Thymus (tissue), 11 donors: Measurements from ENCODE around the gene SLCO4A1. TPM values are rescaled to one million over a fixed set of nuclear protein-coding genes. Genes with fewer than 3 reads are reported as not detected.

ENCODE experiments used
- DNase-seq, 9 donors: peaks; one replicate each; pipeline ENCODE4 v3.0.0-alpha.2; 2013; ENCODE audit warnings: low spot score in 9 of 9, low read depth in 6 of 9, missing footprints in 1 of 9
- H3K27ac ChIP-seq, 2 donors: one replicate each; pipeline ENCODE4 v1.5.1; 2013; ENCODE audit warnings: control low read depth in 1 of 2, low read depth in 1 of 2, low read length in 1 of 2, mild to moderate bottlenecking in 1 of 2, moderate library complexity in 1 of 2
- H3K27me3 ChIP-seq, 2 donors: one replicate each; pipeline ENCODE4 v1.5.1; 2013; ENCODE audit warnings: low read length in 1 of 2; ENCODE audit not compliant: control insufficient read depth in 2 of 2, insufficient read depth in 1 of 2
- H3K36me3 ChIP-seq, 2 donors: one replicate each; pipeline ENCODE4 v1.5.1; 2013; ENCODE audit warnings: low read length in 1 of 2, mild to moderate bottlenecking in 1 of 2, moderate library complexity in 1 of 2; ENCODE audit not compliant: control insufficient read depth in 2 of 2, insufficient read depth in 2 of 2
- H3K4me1 ChIP-seq, 2 donors: one replicate each; pipeline ENCODE4 v1.5.1; 2013; ENCODE audit warnings: low read length in 2 of 2; ENCODE audit not compliant: control insufficient read depth in 2 of 2, insufficient read depth in 2 of 2
- H3K4me3 ChIP-seq, 2 donors: one replicate each; pipeline ENCODE4 v1.5.1; 2013; ENCODE audit warnings: low read length in 2 of 2, control low read depth in 1 of 2, mild to moderate bottlenecking in 1 of 2
- H3K9me3 ChIP-seq, 2 donors: one replicate each; pipeline ENCODE4 v1.5.1; 2013; ENCODE audit warnings: low read length in 1 of 2, mild to moderate bottlenecking in 1 of 2; ENCODE audit not compliant: control insufficient read depth in 2 of 2, insufficient read depth in 1 of 2
- WGBS: extraction: QIAGEN DNeasy Blood & Tissue Kit; methylation state at CpG from one replicate; pipeline ENCODE4 v1.1.7; 2013; 5-methylcytosine and 5-hydroxymethylcytosine counted together
- polyA plus RNA-seq: library from polyadenylated mRNA; stranded (reverse); fragments of 200-250 nt; gene quantifications from one replicate; pipeline ENCODE4 v1.2.3, GENCODE V29; 2013
- total RNA-seq: library from RNA; stranded (reverse); fragments of 120-200 nt; gene quantifications from one replicate; pipeline ENCODE4 v1.2.4, GENCODE V29; 2013
- donor health status: healthy.

SLCO4A1 gene
- total and polyA plus RNA-seq, 2 donors, result 3.4 to 13.4 TPM

GRCh38 chr20:62634330-62634967 is 7.9 kb upstream of the SLCO4A1 start:
- DNase-seq, result no peak
- no peaks in the 10 kb centered on the region for H3K36me3 ChIP-seq
- H3K4me1 ChIP-seq, result peaks cover 0 to 10% of the 10 kb centered on the region in 2 donors
- WGBS, result 96% methylated on average over 17 of the region's 17 CpGs
- no peaks in the 10 kb centered on the region for H3K9me3 ChIP-seq
- H3K27me3 ChIP-seq, result peaks cover 5 to 39% of the 10 kb centered on the region in 2 donors
- H3K27ac ChIP-seq, result no peak overlapping the region
- H3K4me3 ChIP-seq, result no peak overlapping the region

- Histone ChIP-seq H3K36me3 (no peaks in the 10 kb centered on the region), H3K4me1 (peaks cover 0 to 10% of the 10 kb centered on the region in 2 donors), H3K9me3 (no peaks in the 10 kb centered on the region), H3K4me3 (no peak overlapping the region), H3K27me3 (peaks cover 5 to 44% of the 10 kb centered on the region in 2 donors), H3K27ac (no peak overlapping the region)
- 94% methylated on average over 15 of the region's 15 CpGs for WGBS
- DNase-seq, result no peak
Observed at GRCh38 chr20:62635232-62635631, 7.1 kb upstream of the SLCO4A1 start.

- WGBS, result 95% methylated on average over 16 of the region's 16 CpGs
- H3K4me3 ChIP-seq, result no peak overlapping the region
- H3K9me3 ChIP-seq, result no peaks in the 10 kb centered on the region
- no peak overlapping the region for H3K27ac ChIP-seq
- peaks cover 5 to 48% of the 10 kb centered on the region in 2 donors for H3K27me3 ChIP-seq
- DNase-seq, result no peak
- peaks cover 0 to 10% of the 10 kb centered on the region in 2 donors for H3K4me1 ChIP-seq
- H3K36me3 ChIP-seq, result no peaks in the 10 kb centered on the region
Observed at GRCh38 chr20:62635852-62636251, 6.5 kb upstream of the SLCO4A1 start.

- WGBS, result 15% methylated on average over 16 of the region's 16 CpGs
- DNase-seq, result peak in 2 of 9 donors; percentile 33 to 45
- H3K27ac ChIP-seq, result no peak overlapping the region
- peaks cover 8 to 54% of the 10 kb centered on the region in 2 donors for H3K27me3 ChIP-seq
- H3K4me3 ChIP-seq, result no peak overlapping the region
- H3K9me3 ChIP-seq, result no peaks in the 10 kb centered on the region
- H3K4me1 ChIP-seq, result peaks cover 0 to 10% of the 10 kb centered on the region in 2 donors
- H3K36me3 ChIP-seq, result no peaks in the 10 kb centered on the region
Observed at GRCh38 chr20:62636446-62636845, 5.9 kb upstream of the SLCO4A1 start.

- Histone ChIP-seq H3K27ac (no peak overlapping the region), H3K4me1 (peaks cover 3 to 16% of the 10 kb centered on the region in 2 donors), H3K36me3 (no peaks in the 10 kb centered on the region), H3K9me3 (no peaks in the 10 kb centered on the region), H3K4me3 (no peak overlapping the region), H3K27me3 (peaks cover 11 to 60% of the 10 kb centered on the region in 2 donors)
- no peak for DNase-seq
- 91% methylated on average over 5 of the region's 5 CpGs for WGBS
Observed at GRCh38 chr20:62637110-62637509, 5.2 kb upstream of the SLCO4A1 start.

GRCh38 chr20:62637521-62638054 is 4.7 kb upstream of the SLCO4A1 start:
- no peaks in the 10 kb centered on the region for H3K36me3 ChIP-seq
- no peak for DNase-seq
- WGBS, result 94% methylated on average over 11 of the region's 11 CpGs
- no peak overlapping the region for H3K27ac ChIP-seq
- H3K9me3 ChIP-seq, result no peaks in the 10 kb centered on the region
- H3K4me3 ChIP-seq, result no peak overlapping the region
- H3K27me3 ChIP-seq, result peaks cover 11 to 60% of the 10 kb centered on the region in 2 donors
- H3K4me1 ChIP-seq, result peaks cover 4 to 16% of the 10 kb centered on the region in 2 donors

- DNase-seq, result no peak
- peaks cover 11 to 60% of the 10 kb centered on the region in 2 donors for H3K27me3 ChIP-seq
- H3K4me3 ChIP-seq, result no peak overlapping the region
- no peak overlapping the region for H3K27ac ChIP-seq
- H3K4me1 ChIP-seq, result peaks cover 8 to 21% of the 10 kb centered on the region in 2 donors
- WGBS, result 86% methylated on average over 12 of the region's 12 CpGs
- no peaks in the 10 kb centered on the region for H3K36me3 ChIP-seq
- no peaks in the 10 kb centered on the region for H3K9me3 ChIP-seq
Observed at GRCh38 chr20:62638055-62638570, 4.2 kb upstream of the SLCO4A1 start.

GRCh38 chr20:62638679-62639406 is 3.5 kb upstream of the SLCO4A1 start:
- H3K4me3 ChIP-seq, result no peak overlapping the region
- H3K36me3 ChIP-seq, result no peaks in the 10 kb centered on the region
- DNase-seq, result no peak
- peaks cover 11 to 65% of the 10 kb centered on the region in 2 donors for H3K27me3 ChIP-seq
- H3K9me3 ChIP-seq, result no peaks in the 10 kb centered on the region
- no peak overlapping the region for H3K27ac ChIP-seq
- WGBS, result 95% methylated on average over 23 of the region's 23 CpGs
- H3K4me1 ChIP-seq, result peaks cover 14 to 27% of the 10 kb centered on the region in 2 donors

GRCh38 chr20:62639765-62640164 is 2.5 kb upstream of the SLCO4A1 start:
- DNase-seq, result no peak
- H3K9me3 ChIP-seq, result no peaks in the 10 kb centered on the region
- H3K36me3 ChIP-seq, result no peaks in the 10 kb centered on the region
- H3K27me3 ChIP-seq, result peaks cover 11 to 64% of the 10 kb centered on the region in 2 donors
- H3K4me1 ChIP-seq, result peaks cover 14 to 27% of the 10 kb centered on the region in 2 donors
- WGBS, result 97% methylated on average over 9 of the region's 9 CpGs
- H3K4me3 ChIP-seq, result no peak overlapping the region
- H3K27ac ChIP-seq, result no peak overlapping the region
